WTC11 (cell line): ENCODE measurements around the gene CCDC68. TPM values are rescaled to one million over a fixed set of nuclear protein-coding genes. Genes with fewer than 3 reads are reported as not detected.

ENCODE experiments used
- ATAC-seq: fragments of 200-7000 bp; cut with Tn5 transposase; 2 replicates; pipeline ENCODE4 v1.10.0; 2021; ENCODE audit warnings: mild to moderate bottlenecking, moderate library complexity
- CTCF ChIA-PET: fragments of 300-600 bp; sonication (Branson Sonifier 250); formaldehyde crosslinking; loops from one replicate; lab custom pipeline; 2021; ENCODE audit warnings: antibody characterized with exemption; lab: Charles Lee
- POLR2A ChIA-PET: fragments of 350-600 bp; sonication (Branson Sonifier 250); formaldehyde crosslinking; loops from one replicate; lab custom pipeline; 2021; ENCODE audit warnings: antibody characterized with exemption; lab: Charles Lee
- DNase-seq: peaks from one replicate; pipeline ENCODE4 v3.0.0; 2021; ENCODE audit warnings: low spot score
- H3K27ac Mint-ChIP-seq: 2 replicates; pipeline ENCODE4 v1.8.0; 2021; ENCODE audit warnings: mixed read lengths
- H3K27me3 Mint-ChIP-seq: 2 replicates; pipeline ENCODE4 v1.8.0; 2021; ENCODE audit warnings: low read depth, mild to moderate bottlenecking, moderate library complexity, mixed read lengths
- H3K36me3 Mint-ChIP-seq: 2 replicates; pipeline ENCODE4 v1.8.0; 2021; ENCODE audit warnings: mixed read lengths
- H3K4me1 Mint-ChIP-seq: 2 replicates; pipeline ENCODE4 v1.8.0; 2022; ENCODE audit warnings: mixed read lengths
- H3K4me3 Mint-ChIP-seq: 2 replicates; pipeline ENCODE4 v1.8.0; 2021; ENCODE audit warnings: mild to moderate bottlenecking, moderate library complexity, mixed read lengths
- H3K9me3 Mint-ChIP-seq: 2 replicates; pipeline ENCODE4 v1.8.0; 2021; ENCODE audit warnings: mixed read lengths
- ATF1 ChIP-seq: sonication (generic); formaldehyde crosslinking; IDR thresholded peaks from 2 replicates; pipeline ENCODE4 v1.8.1; 2023; ENCODE audit warnings: mild to moderate bottlenecking, moderate library complexity, missing genetic modification reagents
- CREB1 ChIP-seq: sonication (generic); formaldehyde crosslinking; IDR thresholded peaks from 2 replicates; pipeline ENCODE4 v1.8.0; 2023; ENCODE audit warnings: mild to moderate bottlenecking, missing genetic modification reagents
- FOXJ3 ChIP-seq: sonication (generic); formaldehyde crosslinking; IDR thresholded peaks from 2 replicates; pipeline ENCODE4 v1.9.0; 2021; ENCODE audit warnings: missing genetic modification reagents, mild to moderate bottlenecking, borderline replicate concordance
- KAT7 ChIP-seq: sonication (generic); formaldehyde crosslinking; IDR thresholded peaks from 2 replicates; pipeline ENCODE4 v1.8.1; 2023; ENCODE audit warnings: missing genetic modification reagents, mild to moderate bottlenecking, borderline replicate concordance
- NR1H2 ChIP-seq: sonication (generic); formaldehyde crosslinking; IDR thresholded peaks from 2 replicates; pipeline ENCODE4 v1.9.0; 2021; ENCODE audit warnings: mild to moderate bottlenecking, moderate library complexity, missing genetic modification reagents
- OVOL2 ChIP-seq: fragments of 250-450 bp; sonication (Bioruptor Pico); IDR thresholded peaks from 2 replicates; pipeline ENCODE4 v1.9.0; 2021; ENCODE audit warnings: mild to moderate bottlenecking, borderline replicate concordance
- PRRX2 ChIP-seq: fragments of 250-450 bp; sonication (Bioruptor Pico); IDR thresholded peaks from 2 replicates; pipeline ENCODE4 v1.8.0; 2021; ENCODE audit warnings: mild to moderate bottlenecking
- SMAD4 ChIP-seq: sonication (generic); formaldehyde crosslinking; IDR thresholded peaks from 2 replicates; pipeline ENCODE4 v1.8.0; 2022; ENCODE audit warnings: mild to moderate bottlenecking, missing genetic modification reagents
- SP1 ChIP-seq: sonication (generic); formaldehyde crosslinking; conservative IDR thresholded peaks from 2 replicates; pipeline ENCODE4 v1.8.1; 2022; ENCODE audit warnings: missing genetic modification reagents
- TCF7 ChIP-seq: sonication (generic); formaldehyde crosslinking; IDR thresholded peaks from 2 replicates; pipeline ENCODE4 v1.8.0; 2022; ENCODE audit warnings: mild to moderate bottlenecking, low read depth, missing genetic modification reagents, moderate library complexity
- total RNA-seq: library from RNA; stranded (reverse); gene quantifications from 3 replicates; pipeline ENCODE4 v1.2.3, GENCODE V29; 2021
- TF ChIP-seq, protein P1 (sequence below): fragments of 200-600 bp; IDR thresholded peaks from 2 replicates; pipeline ENCODE4 v1.8.0; 2022; ENCODE audit warnings: antibody characterized with exemption
- TF ChIP-seq, protein P2 (sequence below): fragments of 250-450 bp; sonication (Bioruptor Pico); IDR thresholded peaks from 2 replicates; pipeline ENCODE4 v1.9.0; 2021; ENCODE audit warnings: moderate library complexity, mild to moderate bottlenecking, inconsistent platforms, borderline replicate concordance
- TF ChIP-seq, protein P3 (sequence below): sonication (generic); formaldehyde crosslinking; IDR thresholded peaks from 2 replicates; pipeline ENCODE4 v1.8.0; 2023; ENCODE audit warnings: missing genetic modification reagents
- TF ChIP-seq, protein P4 (sequence below): fragments of 250-450 bp; sonication (Bioruptor Pico); conservative IDR thresholded peaks from 2 replicates; pipeline ENCODE4 v1.9.0; 2021; ENCODE audit warnings: mild to moderate bottlenecking
- TF ChIP-seq, protein P5 (sequence below): sonication (generic); formaldehyde crosslinking; IDR thresholded peaks from 2 replicates; pipeline ENCODE4 v1.8.1; 2023; ENCODE audit warnings: mild to moderate bottlenecking, missing genetic modification reagents
- TF ChIP-seq, protein P6 (sequence below): fragments of 250-450 bp; sonication (Bioruptor Pico); IDR thresholded peaks from 2 replicates; pipeline ENCODE4 v1.8.0; 2021; ENCODE audit warnings: mild to moderate bottlenecking
- TF ChIP-seq, protein P7 (sequence below): sonication (generic); formaldehyde crosslinking; IDR thresholded peaks from 2 replicates; pipeline ENCODE4 v1.8.0; 2022; ENCODE audit warnings: mild to moderate bottlenecking, missing genetic modification reagents
- TF ChIP-seq, protein P8 (sequence below): sonication (generic); formaldehyde crosslinking; IDR thresholded peaks from 2 replicates; pipeline ENCODE4 v1.8.0; 2022; ENCODE audit warnings: mild to moderate bottlenecking, missing genetic modification reagents

CCDC68 gene
- total RNA-seq, 1 experiment from 2014 or later, result 0.92 TPM

DNA sequence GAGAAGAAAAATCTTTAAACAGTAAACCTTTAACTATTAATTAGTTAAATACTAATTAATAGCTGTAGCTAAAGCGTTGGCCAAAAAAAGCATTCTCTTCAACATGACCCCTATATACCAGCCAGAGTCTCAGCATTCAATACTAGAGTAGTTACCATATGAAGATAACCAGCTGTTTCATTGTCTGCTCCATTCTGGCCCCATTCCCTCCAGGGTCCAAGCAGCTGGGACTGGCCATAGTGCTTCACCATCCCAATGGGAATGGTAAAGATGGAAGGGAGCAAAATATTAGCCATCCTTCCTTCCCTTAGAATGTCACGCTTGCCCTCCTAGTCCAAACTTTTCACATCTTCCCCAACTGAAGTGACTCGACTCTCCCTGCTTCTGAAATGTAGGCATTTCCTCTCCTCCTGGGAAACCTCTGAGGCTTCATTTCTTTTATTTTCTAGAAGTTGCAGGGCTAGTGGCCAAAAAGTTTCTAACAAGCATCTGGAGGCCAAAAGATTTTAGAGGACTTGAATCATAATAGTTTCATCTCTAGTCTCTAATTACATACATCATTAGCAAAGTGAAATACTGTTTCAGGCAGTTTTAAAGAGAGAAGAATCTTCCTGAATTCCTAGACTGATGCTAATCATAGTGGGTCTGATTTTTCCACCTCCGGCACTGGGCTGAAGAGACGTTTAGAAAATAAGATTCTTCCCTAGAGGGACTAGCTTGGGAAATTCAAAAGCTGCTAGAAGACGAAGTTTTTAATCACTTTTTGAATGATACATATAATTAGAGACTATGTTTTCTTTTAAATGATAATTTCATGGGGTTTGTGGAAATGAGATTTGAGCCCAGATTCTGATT, 52.7 kb downstream of the CCDC68 start:
- Mint-ChIP-seq H3K27me3 (no peaks in the 10 kb centered on the region), H3K9me3 (peaks cover 3% of the 10 kb centered on the region; the same call in 1 of the 2 replicates), H3K4me3 (no peak overlapping the region), H3K36me3 (no peaks in the 10 kb centered on the region), H3K27ac (no peak overlapping the region), H3K4me1 (peaks cover 8% of the 10 kb centered on the region)
- DNase-seq (no peak), ATAC-seq (no peak)
- CTCF ChIA-PET, result no interaction called here
- POLR2A ChIA-PET, result no interaction called here
- no peak for TF ChIP-seq FOXJ3 (CRISPR knock-in tag)
- TF ChIP-seq KAT7 (CRISPR knock-in tag), result no peak
- TF ChIP-seq OVOL2, result no peak
- TF ChIP-seq, protein P1, sequence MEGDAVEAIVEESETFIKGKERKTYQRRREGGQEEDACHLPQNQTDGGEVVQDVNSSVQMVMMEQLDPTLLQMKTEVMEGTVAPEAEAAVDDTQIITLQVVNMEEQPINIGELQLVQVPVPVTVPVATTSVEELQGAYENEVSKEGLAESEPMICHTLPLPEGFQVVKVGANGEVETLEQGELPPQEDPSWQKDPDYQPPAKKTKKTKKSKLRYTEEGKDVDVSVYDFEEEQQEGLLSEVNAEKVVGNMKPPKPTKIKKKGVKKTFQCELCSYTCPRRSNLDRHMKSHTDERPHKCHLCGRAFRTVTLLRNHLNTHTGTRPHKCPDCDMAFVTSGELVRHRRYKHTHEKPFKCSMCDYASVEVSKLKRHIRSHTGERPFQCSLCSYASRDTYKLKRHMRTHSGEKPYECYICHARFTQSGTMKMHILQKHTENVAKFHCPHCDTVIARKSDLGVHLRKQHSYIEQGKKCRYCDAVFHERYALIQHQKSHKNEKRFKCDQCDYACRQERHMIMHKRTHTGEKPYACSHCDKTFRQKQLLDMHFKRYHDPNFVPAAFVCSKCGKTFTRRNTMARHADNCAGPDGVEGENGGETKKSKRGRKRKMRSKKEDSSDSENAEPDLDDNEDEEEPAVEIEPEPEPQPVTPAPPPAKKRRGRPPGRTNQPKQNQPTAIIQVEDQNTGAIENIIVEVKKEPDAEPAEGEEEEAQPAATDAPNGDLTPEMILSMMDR, result no peak
- no peak for TF ChIP-seq TCF7 (CRISPR knock-in tag)
- TF ChIP-seq, protein P2, sequence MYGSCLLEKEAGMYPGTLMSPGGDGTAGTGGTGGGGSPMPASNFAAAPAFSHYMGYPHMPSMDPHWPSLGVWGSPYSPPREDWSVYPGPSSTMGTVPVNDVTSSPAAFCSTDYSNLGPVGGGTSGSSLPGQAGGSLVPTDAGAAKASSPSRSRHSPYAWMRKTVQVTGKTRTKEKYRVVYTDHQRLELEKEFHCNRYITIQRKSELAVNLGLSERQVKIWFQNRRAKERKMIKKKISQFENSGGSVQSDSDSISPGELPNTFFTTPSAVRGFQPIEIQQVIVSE (CRISPR knock-in tag), result no peak
- no peak for TF ChIP-seq NR1H2 (CRISPR knock-in tag)

DNA sequence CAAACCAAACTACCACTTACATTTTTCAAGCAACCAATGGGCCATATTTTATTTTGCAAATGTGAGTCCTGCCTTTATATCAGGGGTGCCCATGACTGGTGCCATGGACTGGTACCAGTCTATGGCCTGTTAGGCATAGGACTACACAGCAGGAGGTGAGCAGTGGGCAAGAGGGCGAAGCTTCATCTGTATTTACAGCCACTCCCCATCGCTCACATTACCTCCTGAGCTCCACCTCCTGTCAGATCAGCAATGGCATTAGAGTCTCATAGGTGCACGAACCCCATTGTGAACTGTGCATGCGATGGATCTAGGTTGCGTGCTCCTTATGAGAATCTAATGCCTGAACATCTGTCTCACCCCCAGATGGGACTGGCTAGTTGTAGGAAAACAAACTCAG, 53.6 kb downstream of the CCDC68 start:
- H3K4me1 Mint-ChIP-seq, result peaks cover 8% of the 10 kb centered on the region
- ChIA-PET POLR2A (no interaction called here), CTCF (no interaction called here)
- no peak for DNase-seq
- H3K9me3 Mint-ChIP-seq, result peaks cover 3% of the 10 kb centered on the region; the same call in 1 of the 2 replicates
- no peaks in the 10 kb centered on the region for H3K36me3 Mint-ChIP-seq
- ATAC-seq, result no peak
- H3K27ac Mint-ChIP-seq, result no peak overlapping the region
- H3K27me3 Mint-ChIP-seq, result no peaks in the 10 kb centered on the region
- H3K4me3 Mint-ChIP-seq, result no peak overlapping the region
- TF ChIP-seq, protein P3, sequence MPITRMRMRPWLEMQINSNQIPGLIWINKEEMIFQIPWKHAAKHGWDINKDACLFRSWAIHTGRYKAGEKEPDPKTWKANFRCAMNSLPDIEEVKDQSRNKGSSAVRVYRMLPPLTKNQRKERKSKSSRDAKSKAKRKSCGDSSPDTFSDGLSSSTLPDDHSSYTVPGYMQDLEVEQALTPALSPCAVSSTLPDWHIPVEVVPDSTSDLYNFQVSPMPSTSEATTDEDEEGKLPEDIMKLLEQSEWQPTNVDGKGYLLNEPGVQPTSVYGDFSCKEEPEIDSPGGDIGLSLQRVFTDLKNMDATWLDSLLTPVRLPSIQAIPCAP (CRISPR knock-in tag), result no peak
- TF ChIP-seq, protein P4, sequence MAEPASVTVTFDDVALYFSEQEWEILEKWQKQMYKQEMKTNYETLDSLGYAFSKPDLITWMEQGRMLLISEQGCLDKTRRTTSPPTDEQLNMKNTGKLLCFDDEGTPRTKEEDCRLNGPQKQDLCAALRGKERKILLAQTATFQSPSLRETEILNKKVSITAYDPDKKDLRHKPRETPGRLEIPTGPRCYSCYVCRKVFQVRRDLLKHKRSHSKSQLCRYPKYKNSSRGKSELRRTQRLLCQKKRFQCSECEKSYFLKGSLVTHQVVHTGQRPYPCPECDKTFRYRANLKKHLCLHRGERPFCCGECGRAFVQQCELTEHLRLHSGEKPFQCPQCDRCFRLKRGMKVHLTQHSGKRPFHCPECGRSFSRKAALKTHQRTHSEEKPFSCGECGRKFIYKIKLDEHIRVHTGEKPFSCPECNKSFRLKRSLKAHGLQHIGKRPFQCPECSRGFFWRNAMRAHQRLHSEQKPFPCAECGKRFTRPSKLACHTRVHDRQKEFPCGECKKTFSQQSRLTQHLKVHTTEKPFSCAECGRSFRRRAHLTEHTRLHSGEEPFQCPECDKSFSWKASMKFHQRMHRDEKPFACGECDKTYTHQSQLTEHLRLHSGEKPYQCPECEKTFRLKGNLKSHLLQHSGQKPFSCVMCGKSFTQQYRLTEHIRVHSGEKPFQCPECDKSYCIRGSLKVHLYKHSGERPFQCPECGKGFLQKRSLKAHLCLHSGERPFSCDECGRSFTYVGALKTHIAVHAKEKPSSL (CRISPR knock-in tag), result no peak
- TF ChIP-seq, protein P5, sequence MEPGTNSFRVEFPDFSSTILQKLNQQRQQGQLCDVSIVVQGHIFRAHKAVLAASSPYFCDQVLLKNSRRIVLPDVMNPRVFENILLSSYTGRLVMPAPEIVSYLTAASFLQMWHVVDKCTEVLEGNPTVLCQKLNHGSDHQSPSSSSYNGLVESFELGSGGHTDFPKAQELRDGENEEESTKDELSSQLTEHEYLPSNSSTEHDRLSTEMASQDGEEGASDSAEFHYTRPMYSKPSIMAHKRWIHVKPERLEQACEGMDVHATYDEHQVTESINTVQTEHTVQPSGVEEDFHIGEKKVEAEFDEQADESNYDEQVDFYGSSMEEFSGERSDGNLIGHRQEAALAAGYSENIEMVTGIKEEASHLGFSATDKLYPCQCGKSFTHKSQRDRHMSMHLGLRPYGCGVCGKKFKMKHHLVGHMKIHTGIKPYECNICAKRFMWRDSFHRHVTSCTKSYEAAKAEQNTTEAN (CRISPR knock-in tag), result no peak
- TF ChIP-seq SP1 (CRISPR knock-in tag) (no peak), ATF1 (CRISPR knock-in tag) (no peak), SMAD4 (CRISPR knock-in tag) (no peak), CREB1 (CRISPR knock-in tag) (no peak), PRRX2 (CRISPR knock-in tag) (no peak)
- TF ChIP-seq, protein P6, sequence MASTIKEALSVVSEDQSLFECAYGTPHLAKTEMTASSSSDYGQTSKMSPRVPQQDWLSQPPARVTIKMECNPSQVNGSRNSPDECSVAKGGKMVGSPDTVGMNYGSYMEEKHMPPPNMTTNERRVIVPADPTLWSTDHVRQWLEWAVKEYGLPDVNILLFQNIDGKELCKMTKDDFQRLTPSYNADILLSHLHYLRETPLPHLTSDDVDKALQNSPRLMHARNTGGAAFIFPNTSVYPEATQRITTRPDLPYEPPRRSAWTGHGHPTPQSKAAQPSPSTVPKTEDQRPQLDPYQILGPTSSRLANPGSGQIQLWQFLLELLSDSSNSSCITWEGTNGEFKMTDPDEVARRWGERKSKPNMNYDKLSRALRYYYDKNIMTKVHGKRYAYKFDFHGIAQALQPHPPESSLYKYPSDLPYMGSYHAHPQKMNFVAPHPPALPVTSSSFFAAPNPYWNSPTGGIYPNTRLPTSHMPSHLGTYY (CRISPR knock-in tag), result no peak
- TF ChIP-seq, protein P7, sequence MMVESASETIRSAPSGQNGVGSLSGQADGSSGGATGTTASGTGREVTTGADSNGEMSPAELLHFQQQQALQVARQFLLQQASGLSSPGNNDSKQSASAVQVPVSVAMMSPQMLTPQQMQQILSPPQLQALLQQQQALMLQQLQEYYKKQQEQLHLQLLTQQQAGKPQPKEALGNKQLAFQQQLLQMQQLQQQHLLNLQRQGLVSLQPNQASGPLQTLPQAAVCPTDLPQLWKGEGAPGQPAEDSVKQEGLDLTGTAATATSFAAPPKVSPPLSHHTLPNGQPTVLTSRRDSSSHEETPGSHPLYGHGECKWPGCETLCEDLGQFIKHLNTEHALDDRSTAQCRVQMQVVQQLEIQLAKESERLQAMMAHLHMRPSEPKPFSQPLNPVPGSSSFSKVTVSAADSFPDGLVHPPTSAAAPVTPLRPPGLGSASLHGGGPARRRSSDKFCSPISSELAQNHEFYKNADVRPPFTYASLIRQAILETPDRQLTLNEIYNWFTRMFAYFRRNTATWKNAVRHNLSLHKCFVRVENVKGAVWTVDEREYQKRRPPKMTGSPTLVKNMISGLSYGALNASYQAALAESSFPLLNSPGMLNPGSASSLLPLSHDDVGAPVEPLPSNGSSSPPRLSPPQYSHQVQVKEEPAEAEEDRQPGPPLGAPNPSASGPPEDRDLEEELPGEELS, result no peak
- TF ChIP-seq, protein P8, sequence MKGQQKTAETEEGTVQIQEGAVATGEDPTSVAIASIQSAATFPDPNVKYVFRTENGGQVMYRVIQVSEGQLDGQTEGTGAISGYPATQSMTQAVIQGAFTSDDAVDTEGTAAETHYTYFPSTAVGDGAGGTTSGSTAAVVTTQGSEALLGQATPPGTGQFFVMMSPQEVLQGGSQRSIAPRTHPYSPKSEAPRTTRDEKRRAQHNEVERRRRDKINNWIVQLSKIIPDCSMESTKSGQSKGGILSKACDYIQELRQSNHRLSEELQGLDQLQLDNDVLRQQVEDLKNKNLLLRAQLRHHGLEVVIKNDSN, result no peak
- TF ChIP-seq, protein P1, result no peak
- TF ChIP-seq, protein P2 (CRISPR knock-in tag), result no peak
